Chondrocyte (in vitro differentiated cells): ENCODE data around the gene STPG2. TPM values are rescaled to one million over a fixed set of nuclear protein-coding genes. Genes with fewer than 3 reads are reported as not detected.
A peak's percentile ranks its signal among the peaks of the same experiment; 100 is the strongest.

Experiments used
- DNase-seq: peaks from one replicate; pipeline ENCODE4 v3.0.0; 2021; ENCODE audit warnings: mixed read lengths, low spot score
- H3K27ac Mint-ChIP-seq: one replicate; pipeline ENCODE4 v1.8.0; 2021; ENCODE audit warnings: mild to moderate bottlenecking, moderate library complexity, mixed read lengths; ENCODE audit not compliant: unreplicated experiment
- H3K27me3 Mint-ChIP-seq: 2 replicates; pipeline ENCODE4 v1.8.0; 2021; ENCODE audit warnings: low read depth, mixed read lengths
- H3K36me3 Mint-ChIP-seq: 2 replicates; pipeline ENCODE4 v1.8.0; 2021; ENCODE audit warnings: low read depth, mixed read lengths
- H3K4me1 Mint-ChIP-seq: 2 replicates; pipeline ENCODE4 v1.8.0; 2021; ENCODE audit warnings: low read depth, mild to moderate bottlenecking, mixed read lengths
- H3K4me3 Mint-ChIP-seq: one replicate; pipeline ENCODE4 v1.8.0; 2021; ENCODE audit warnings: mild to moderate bottlenecking, moderate library complexity, mixed read lengths; ENCODE audit not compliant: unreplicated experiment
- H3K9me3 Mint-ChIP-seq: 2 replicates; pipeline ENCODE4 v1.8.0; 2021; ENCODE audit warnings: low read depth, mixed read lengths
- total RNA-seq: library from RNA; stranded (reverse); gene quantifications from 3 replicates; pipeline ENCODE4 v1.2.1, GENCODE V29; 2021
- TF ChIP-seq, protein P1 (sequence below): fragments of 200-600 bp; sonication (generic); IDR thresholded peaks from 2 replicates; pipeline ENCODE4 v1.5.0; 2021; ENCODE audit warnings: antibody characterized with exemption, mild to moderate bottlenecking, moderate library complexity

The STPG2 gene
- total RNA-seq, 1 donor from 2014 or later = 0.12 TPM

DNA sequence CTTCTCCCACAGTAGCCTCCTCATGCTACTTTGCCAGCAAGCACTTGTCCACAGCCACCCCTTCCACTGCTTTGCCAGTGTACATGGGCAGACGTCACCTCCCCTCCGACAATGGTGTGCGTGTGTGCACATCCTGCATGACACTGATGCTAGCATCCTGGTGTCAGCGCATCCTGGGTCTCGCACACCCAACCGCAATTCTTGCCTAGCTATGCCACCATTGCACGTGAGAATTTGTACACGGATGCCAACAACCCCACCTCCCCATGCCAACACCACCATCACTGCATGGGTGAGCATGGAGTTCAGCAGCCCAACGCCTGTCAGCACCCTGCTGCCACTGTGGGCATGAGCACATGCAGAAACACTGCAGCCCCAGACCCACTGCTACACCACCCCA, 550.0 kb downstream of the STPG2 start:
- TF ChIP-seq, protein P1, sequence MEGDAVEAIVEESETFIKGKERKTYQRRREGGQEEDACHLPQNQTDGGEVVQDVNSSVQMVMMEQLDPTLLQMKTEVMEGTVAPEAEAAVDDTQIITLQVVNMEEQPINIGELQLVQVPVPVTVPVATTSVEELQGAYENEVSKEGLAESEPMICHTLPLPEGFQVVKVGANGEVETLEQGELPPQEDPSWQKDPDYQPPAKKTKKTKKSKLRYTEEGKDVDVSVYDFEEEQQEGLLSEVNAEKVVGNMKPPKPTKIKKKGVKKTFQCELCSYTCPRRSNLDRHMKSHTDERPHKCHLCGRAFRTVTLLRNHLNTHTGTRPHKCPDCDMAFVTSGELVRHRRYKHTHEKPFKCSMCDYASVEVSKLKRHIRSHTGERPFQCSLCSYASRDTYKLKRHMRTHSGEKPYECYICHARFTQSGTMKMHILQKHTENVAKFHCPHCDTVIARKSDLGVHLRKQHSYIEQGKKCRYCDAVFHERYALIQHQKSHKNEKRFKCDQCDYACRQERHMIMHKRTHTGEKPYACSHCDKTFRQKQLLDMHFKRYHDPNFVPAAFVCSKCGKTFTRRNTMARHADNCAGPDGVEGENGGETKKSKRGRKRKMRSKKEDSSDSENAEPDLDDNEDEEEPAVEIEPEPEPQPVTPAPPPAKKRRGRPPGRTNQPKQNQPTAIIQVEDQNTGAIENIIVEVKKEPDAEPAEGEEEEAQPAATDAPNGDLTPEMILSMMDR = no peak
- DNase-seq = peak; percentile 62
- H3K27me3 Mint-ChIP-seq = no peaks in the 10 kb centered on the region
- H3K27ac Mint-ChIP-seq = no peak overlapping the region
- H3K9me3 Mint-ChIP-seq = peaks cover 4% of the 10 kb centered on the region
- H3K4me1 Mint-ChIP-seq = no peaks in the 10 kb centered on the region
- no peaks in the 10 kb centered on the region for H3K36me3 Mint-ChIP-seq
- H3K4me3 Mint-ChIP-seq = no peak overlapping the region

DNA sequence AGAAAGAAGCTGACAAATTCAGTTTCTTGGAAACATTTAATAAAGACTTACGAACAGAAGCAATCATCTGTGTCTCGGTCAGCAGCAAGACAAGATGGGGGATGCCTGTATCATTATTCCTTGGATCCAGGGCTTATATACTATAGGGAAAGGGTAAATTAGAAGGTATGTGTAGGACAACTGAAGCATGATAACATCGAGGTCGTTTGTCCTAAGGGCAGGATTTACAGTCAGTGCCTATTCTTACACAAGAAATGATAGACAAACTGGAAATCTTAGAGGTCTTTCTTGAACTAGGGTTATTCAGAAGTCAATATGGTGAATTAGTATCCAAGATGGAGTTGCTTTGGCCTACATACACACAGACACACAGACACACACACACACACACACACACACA, 553.0 kb downstream of the STPG2 start:
- Mint-ChIP-seq H3K9me3 (no peaks in the 10 kb centered on the region), H3K4me1 (no peaks in the 10 kb centered on the region), H3K4me3 (no peak overlapping the region), H3K27ac (no peak overlapping the region), H3K36me3 (no peaks in the 10 kb centered on the region), H3K27me3 (no peaks in the 10 kb centered on the region)
- no peak for DNase-seq
- TF ChIP-seq, protein P1 = no peak

DNA sequence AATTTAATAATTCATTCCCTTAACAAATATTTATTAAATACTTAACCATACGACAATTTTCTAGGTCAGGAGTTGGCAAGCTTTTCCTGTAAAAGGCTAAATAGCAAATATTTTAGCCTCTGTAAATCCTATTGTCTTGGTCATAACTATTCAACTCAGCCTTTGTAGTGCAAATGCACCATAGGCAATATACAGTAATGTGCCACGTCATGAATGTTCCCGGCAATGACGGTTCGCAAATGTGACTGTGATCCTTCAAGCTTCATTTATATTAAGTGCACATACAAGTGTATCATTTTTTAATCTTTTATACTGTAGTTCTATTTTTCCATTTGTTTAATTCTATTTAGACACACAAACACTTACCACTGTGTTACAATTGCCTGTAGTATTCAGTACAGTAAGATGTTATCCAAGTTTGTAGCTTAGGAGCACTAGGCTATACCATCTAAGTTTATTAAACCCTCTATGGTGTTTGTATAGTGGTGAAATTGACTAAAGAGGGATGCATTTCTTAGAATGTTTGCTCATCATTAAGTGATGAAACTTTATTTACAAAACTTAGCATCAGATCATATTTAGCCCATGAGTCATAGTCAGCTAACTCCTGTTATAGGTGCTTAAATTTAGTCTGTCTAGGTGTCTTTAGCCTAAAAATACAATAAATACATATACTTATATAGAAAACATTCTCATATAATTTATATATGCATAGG, 553.6 kb downstream of the STPG2 start:
- Mint-ChIP-seq H3K4me1 (no peaks in the 10 kb centered on the region), H3K27me3 (no peaks in the 10 kb centered on the region), H3K36me3 (no peaks in the 10 kb centered on the region), H3K27ac (no peak overlapping the region), H3K4me3 (no peak overlapping the region), H3K9me3 (no peaks in the 10 kb centered on the region)
- no peak for DNase-seq
- TF ChIP-seq, protein P1 = no peak

DNA sequence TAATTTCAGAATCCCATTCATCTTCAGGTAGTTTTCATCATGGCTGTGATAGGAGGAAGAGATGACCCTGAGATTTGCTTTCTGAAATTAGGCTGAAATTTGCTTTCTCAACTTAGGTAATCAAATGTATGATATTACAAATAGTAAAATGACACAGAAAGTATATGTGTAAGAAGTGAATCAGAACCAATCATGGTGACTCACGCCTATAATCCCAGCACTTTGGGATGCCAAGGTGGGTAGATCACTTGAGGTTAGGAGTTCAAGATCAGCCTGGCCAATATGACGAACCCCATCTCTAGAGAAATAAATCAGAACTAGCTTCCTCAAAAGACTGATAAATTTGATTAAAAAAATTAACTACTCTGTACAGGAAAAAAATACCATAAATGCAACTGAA, 555.4 kb downstream of the STPG2 start:
- Mint-ChIP-seq H3K4me1 (no peaks in the 10 kb centered on the region), H3K27ac (no peak overlapping the region), H3K36me3 (no peaks in the 10 kb centered on the region), H3K27me3 (no peaks in the 10 kb centered on the region), H3K9me3 (no peaks in the 10 kb centered on the region), H3K4me3 (no peak overlapping the region)
- no peak for DNase-seq
- TF ChIP-seq, protein P1 = no peak

DNA sequence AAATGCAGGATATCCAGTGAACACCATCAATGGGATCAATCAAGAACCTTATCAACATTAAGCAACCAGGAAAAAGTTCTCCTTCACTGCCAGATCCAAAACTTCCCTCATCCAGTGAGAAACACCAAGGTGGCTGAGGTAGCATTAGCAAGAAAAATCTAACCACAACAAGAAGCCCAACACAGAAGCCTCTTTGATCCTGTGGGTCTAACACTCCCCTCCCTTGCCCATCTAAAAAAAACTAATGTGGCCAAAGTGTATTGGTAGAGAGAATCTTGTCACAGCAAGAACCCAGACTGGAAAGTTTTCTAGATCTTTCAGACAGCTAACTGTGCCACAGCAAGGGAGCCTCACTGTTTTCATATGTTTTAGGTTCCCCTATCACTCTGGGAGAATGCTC, 558.0 kb downstream of the STPG2 start:
- no peaks in the 10 kb centered on the region for H3K36me3 Mint-ChIP-seq
- no peak overlapping the region for H3K27ac Mint-ChIP-seq
- H3K4me1 Mint-ChIP-seq = no peaks in the 10 kb centered on the region
- no peaks in the 10 kb centered on the region for H3K9me3 Mint-ChIP-seq
- TF ChIP-seq, protein P1 = no peak
- H3K27me3 Mint-ChIP-seq = no peaks in the 10 kb centered on the region
- no peak overlapping the region for H3K4me3 Mint-ChIP-seq
- DNase-seq = no peak
